ENCODE results near the gene FOLR2. TPM values are rescaled to one million over a fixed set of nuclear protein-coding genes. Genes with fewer than 3 reads are reported as not detected.

The FOLR2 gene
- polyA plus RNA-seq, 2 donors = 1.1 to 2.8 TPM

DNA sequence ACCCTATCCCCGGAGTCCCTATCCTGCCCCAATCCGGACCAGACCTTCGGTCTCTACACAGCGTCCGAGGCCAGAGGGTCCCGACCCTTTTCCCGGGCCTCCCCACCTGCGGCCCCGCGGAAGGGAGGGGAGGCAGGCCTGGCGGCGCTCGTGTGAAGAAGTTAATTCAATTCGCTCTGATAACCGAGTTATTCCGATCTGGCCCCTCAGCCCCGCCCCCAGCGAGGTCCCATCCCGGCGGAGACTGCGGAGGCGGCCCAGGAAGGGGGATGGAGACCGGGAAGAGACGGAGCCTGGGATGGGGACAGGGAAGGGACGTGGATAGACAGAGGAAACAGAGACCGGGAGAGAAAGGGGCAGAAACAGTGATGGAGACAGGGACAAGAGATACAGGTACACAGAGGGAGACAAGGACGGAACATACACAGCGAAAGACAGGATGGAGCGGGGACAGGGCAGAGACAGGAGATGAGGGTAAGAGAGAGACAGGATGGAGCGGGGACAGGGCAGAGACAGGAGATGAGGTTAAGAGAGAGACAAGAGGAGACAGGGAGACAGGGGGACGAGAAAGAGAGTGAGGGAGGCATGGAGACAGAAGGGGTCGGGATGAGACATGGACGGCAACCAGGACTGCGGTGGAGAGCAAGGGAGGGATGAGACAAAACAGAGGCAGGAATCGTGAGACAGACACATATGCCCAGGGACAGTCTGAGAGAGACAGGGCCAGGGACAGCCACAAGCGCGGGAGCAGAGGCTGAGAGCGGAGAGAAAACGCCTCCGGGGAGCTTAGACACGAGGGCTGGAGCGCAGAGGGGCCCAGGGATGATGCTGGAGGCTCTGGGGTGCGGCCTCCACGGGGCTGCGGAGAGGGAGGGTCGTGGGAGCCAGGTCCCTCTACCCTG, 28.0 kb downstream of the FOLR2 start:
- Histone ChIP-seq H3K36me3 (ENCODE audit: control insufficient read depth in 2 of 2, insufficient read depth in 2 of 2, low read length in 1 of 2) (no peaks in the 10 kb centered on the region), H3K4me3 (ENCODE audit: low read depth in 1 of 2, low read length in 2 of 2) (no peak overlapping the region), H3K4me1 (ENCODE audit: control insufficient read depth in 2 of 2, insufficient read depth in 2 of 2, low read length in 1 of 2) (peaks cover 3 to 9% of the 10 kb centered on the region in 2 donors), H3K9me3 (ENCODE audit: control insufficient read depth in 2 of 2, insufficient read depth in 1 of 2, low read depth in 1 of 2, low read length in 1 of 2) (no peaks in the 10 kb centered on the region), H3K27me3 (ENCODE audit: control insufficient read depth in 1 of 2, insufficient read depth in 2 of 2, low read length in 2 of 2) (peaks cover 0 to 17% of the 10 kb centered on the region in 2 donors), H3K27ac (ENCODE audit: low read depth in 2 of 2, low read length in 1 of 2) (no peak overlapping the region)
- WGBS, 2 donors = 9 to 17% methylated on average over 46 of the region's 46 CpGs

- H3K4me3 ChIP-seq (ENCODE audit: low read depth in 1 of 2, low read length in 2 of 2) = no peak overlapping the region
- no peaks in the 10 kb centered on the region for H3K36me3 ChIP-seq (ENCODE audit: control insufficient read depth in 2 of 2, insufficient read depth in 2 of 2, low read length in 1 of 2)
- H3K9me3 ChIP-seq (ENCODE audit: control insufficient read depth in 2 of 2, insufficient read depth in 1 of 2, low read depth in 1 of 2, low read length in 1 of 2) = no peaks in the 10 kb centered on the region
- WGBS, 2 donors = 21 to 38% methylated on average over 14 to 19 of the region's 19 CpGs
- H3K4me1 ChIP-seq (ENCODE audit: control insufficient read depth in 2 of 2, insufficient read depth in 2 of 2, low read length in 1 of 2) = peaks cover 3% of the 10 kb centered on the region in 2 donors
- H3K27me3 ChIP-seq (ENCODE audit: control insufficient read depth in 1 of 2, insufficient read depth in 2 of 2, low read length in 2 of 2) = peaks cover 0 to 17% of the 10 kb centered on the region in 2 donors
- no peak overlapping the region for H3K27ac ChIP-seq (ENCODE audit: low read depth in 2 of 2, low read length in 1 of 2)
Observed at GRCh38 chr11:72245263-72245816, 28.7 kb downstream of the FOLR2 start.

GRCh38 chr11:72247584-72247983, 31.0 kb downstream of the FOLR2 start:
- 36 to 40% methylated on average over 2 of the region's 2 CpGs for WGBS, 2 donors
- H3K36me3 ChIP-seq (ENCODE audit: control insufficient read depth in 2 of 2, insufficient read depth in 2 of 2, low read length in 1 of 2) = no peaks in the 10 kb centered on the region
- peaks cover 0 to 14% of the 10 kb centered on the region in 2 donors for H3K27me3 ChIP-seq (ENCODE audit: control insufficient read depth in 1 of 2, insufficient read depth in 2 of 2, low read length in 2 of 2)
- H3K27ac ChIP-seq (ENCODE audit: low read depth in 2 of 2, low read length in 1 of 2) = no peak overlapping the region
- no peak overlapping the region for H3K4me3 ChIP-seq (ENCODE audit: low read depth in 1 of 2, low read length in 2 of 2)
- H3K9me3 ChIP-seq (ENCODE audit: control insufficient read depth in 2 of 2, insufficient read depth in 1 of 2, low read depth in 1 of 2, low read length in 1 of 2) = no peaks in the 10 kb centered on the region
- peaks cover 0 to 2% of the 10 kb centered on the region in 2 donors for H3K4me1 ChIP-seq (ENCODE audit: control insufficient read depth in 2 of 2, insufficient read depth in 2 of 2, low read length in 1 of 2)

DNA sequence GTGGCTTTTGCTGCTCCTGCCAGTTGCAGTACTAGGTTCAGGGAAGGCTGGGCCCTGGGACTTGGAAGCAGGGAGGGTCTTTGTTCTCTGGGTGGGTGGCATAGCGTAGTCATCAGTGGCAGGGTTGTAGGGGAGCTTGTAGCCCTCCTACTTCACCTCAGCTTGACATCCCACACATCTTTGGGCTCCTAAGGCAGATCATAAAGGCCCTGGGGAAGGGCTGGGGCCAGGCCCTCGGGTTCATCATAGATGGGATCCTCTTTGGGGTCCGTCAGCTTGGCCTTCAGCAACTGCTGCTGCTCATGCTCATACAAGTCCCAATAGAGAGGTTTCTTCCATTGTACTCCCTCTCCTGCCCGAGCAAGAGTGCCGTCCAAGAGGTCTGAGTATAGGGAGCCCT, 33.4 kb downstream of the FOLR2 start:
- Histone ChIP-seq H3K27me3 (ENCODE audit: control insufficient read depth in 1 of 2, insufficient read depth in 2 of 2, low read length in 2 of 2) (no peaks in the 10 kb centered on the region), H3K36me3 (ENCODE audit: control insufficient read depth in 2 of 2, insufficient read depth in 2 of 2, low read length in 1 of 2) (no peaks in the 10 kb centered on the region)
- 85 to 87% methylated on average over 5 of the region's 5 CpGs for WGBS, 2 donors

GRCh38 chr11:72250661-72251464, 34.3 kb downstream of the FOLR2 start:
- Histone ChIP-seq H3K36me3 (ENCODE audit: control insufficient read depth in 2 of 2, insufficient read depth in 2 of 2, low read length in 1 of 2) (no peaks in the 10 kb centered on the region), H3K27ac (ENCODE audit: low read depth in 2 of 2, low read length in 1 of 2) (no peak overlapping the region), H3K9me3 (ENCODE audit: control insufficient read depth in 2 of 2, insufficient read depth in 1 of 2, low read depth in 1 of 2, low read length in 1 of 2) (no peaks in the 10 kb centered on the region), H3K4me1 (ENCODE audit: control insufficient read depth in 2 of 2, insufficient read depth in 2 of 2, low read length in 1 of 2) (no peaks in the 10 kb centered on the region), H3K4me3 (ENCODE audit: low read depth in 1 of 2, low read length in 2 of 2) (no peak overlapping the region), H3K27me3 (ENCODE audit: control insufficient read depth in 1 of 2, insufficient read depth in 2 of 2, low read length in 2 of 2) (no peaks in the 10 kb centered on the region)
- WGBS, 2 donors = 86 to 88% methylated on average over 24 of the region's 24 CpGs

More for the DNA sequence above, 33.4 kb downstream of the FOLR2 start:
- Histone ChIP-seq H3K9me3 (ENCODE audit: control insufficient read depth in 2 of 2, insufficient read depth in 1 of 2, low read depth in 1 of 2, low read length in 1 of 2) (no peaks in the 10 kb centered on the region), H3K27ac (ENCODE audit: low read depth in 2 of 2, low read length in 1 of 2) (no peak overlapping the region), H3K4me1 (ENCODE audit: control insufficient read depth in 2 of 2, insufficient read depth in 2 of 2, low read length in 1 of 2) (no peaks in the 10 kb centered on the region), H3K4me3 (ENCODE audit: low read depth in 1 of 2, low read length in 2 of 2) (no peak overlapping the region)

- Histone ChIP-seq H3K4me1 (ENCODE audit: control insufficient read depth in 2 of 2, insufficient read depth in 2 of 2, low read length in 1 of 2) (no peaks in the 10 kb centered on the region), H3K9me3 (ENCODE audit: control insufficient read depth in 2 of 2, insufficient read depth in 1 of 2, low read depth in 1 of 2, low read length in 1 of 2) (no peaks in the 10 kb centered on the region), H3K27ac (ENCODE audit: low read depth in 2 of 2, low read length in 1 of 2) (no peak overlapping the region), H3K27me3 (ENCODE audit: control insufficient read depth in 1 of 2, insufficient read depth in 2 of 2, low read length in 2 of 2) (no peaks in the 10 kb centered on the region), H3K36me3 (ENCODE audit: control insufficient read depth in 2 of 2, insufficient read depth in 2 of 2, low read length in 1 of 2) (no peaks in the 10 kb centered on the region), H3K4me3 (ENCODE audit: low read depth in 1 of 2, low read length in 2 of 2) (no peak overlapping the region)
- 73 to 81% methylated on average over 5 of the region's 5 CpGs for WGBS, 2 donors
Observed at GRCh38 chr11:72251614-72252013, 35.0 kb downstream of the FOLR2 start.

DNA sequence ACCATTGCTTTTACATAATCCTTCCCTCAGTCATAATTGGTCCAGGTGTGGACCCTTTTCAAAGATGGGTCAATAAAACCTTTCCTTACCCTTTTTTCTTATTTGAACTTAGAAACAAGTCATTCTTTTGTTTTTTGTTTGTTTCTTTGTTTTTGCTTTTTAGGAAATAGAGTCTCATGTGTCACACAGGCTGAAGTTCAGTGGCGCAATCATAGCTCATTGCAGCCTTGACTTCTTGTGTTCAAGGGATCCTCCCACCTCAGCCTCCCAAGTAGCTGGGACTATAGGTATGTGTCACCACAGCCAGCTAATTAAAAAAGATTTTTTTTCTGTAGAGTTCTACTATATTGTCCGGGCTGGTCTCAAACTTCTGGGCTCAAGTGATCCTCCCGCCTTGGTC, 36.8 kb downstream of the FOLR2 start:
- H3K4me3 ChIP-seq (ENCODE audit: low read depth in 1 of 2, low read length in 2 of 2) = no peak overlapping the region
- no peaks in the 10 kb centered on the region for H3K9me3 ChIP-seq (ENCODE audit: control insufficient read depth in 2 of 2, insufficient read depth in 1 of 2, low read depth in 1 of 2, low read length in 1 of 2)
- H3K27ac ChIP-seq (ENCODE audit: low read depth in 2 of 2, low read length in 1 of 2) = no peak overlapping the region
- H3K27me3 ChIP-seq (ENCODE audit: control insufficient read depth in 1 of 2, insufficient read depth in 2 of 2, low read length in 2 of 2) = no peaks in the 10 kb centered on the region
- no peaks in the 10 kb centered on the region for H3K36me3 ChIP-seq (ENCODE audit: control insufficient read depth in 2 of 2, insufficient read depth in 2 of 2, low read length in 1 of 2)
- 90 to 94% methylated on average over 3 of the region's 3 CpGs for WGBS, 2 donors
- no peaks in the 10 kb centered on the region for H3K4me1 ChIP-seq (ENCODE audit: control insufficient read depth in 2 of 2, insufficient read depth in 2 of 2, low read length in 1 of 2)

DNA sequence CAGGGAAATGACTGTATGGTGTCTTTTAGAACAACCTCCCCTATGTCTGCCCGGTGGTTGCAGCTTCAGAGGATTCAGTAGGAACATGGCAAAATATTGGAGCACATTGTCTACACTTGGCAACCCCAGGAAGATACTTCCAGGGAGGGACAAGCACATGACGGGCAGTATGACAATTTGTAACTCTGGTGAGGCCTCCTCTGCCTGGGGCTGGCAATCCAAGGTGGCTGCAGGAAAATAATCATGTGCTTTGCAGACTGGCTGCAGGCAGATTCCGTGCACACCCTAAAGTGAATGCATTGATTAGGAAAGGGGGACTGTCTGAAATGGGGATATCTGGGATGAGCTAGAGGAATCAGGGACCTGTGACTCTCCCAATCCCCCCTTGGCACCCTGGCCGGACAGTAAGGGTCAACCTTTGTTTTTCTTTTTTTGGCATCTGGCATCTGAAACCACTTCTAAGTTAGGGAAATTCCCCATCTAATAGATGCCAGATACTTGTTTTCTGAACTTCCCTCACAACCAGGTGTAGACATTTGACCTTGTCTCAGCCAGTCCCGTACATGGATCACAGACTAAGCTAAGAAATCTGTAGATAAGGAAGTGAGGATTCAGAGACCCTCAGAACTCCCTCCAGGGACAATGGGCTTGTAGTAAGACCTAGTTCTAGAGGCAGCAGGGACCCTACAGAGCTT, 37.9 kb downstream of the FOLR2 start:
- Histone ChIP-seq H3K4me1 (ENCODE audit: control insufficient read depth in 2 of 2, insufficient read depth in 2 of 2, low read length in 1 of 2) (no peaks in the 10 kb centered on the region), H3K4me3 (ENCODE audit: low read depth in 1 of 2, low read length in 2 of 2) (no peak overlapping the region), H3K9me3 (ENCODE audit: control insufficient read depth in 2 of 2, insufficient read depth in 1 of 2, low read depth in 1 of 2, low read length in 1 of 2) (no peaks in the 10 kb centered on the region), H3K36me3 (ENCODE audit: control insufficient read depth in 2 of 2, insufficient read depth in 2 of 2, low read length in 1 of 2) (no peaks in the 10 kb centered on the region), H3K27ac (ENCODE audit: low read depth in 2 of 2, low read length in 1 of 2) (no peak overlapping the region), H3K27me3 (ENCODE audit: control insufficient read depth in 1 of 2, insufficient read depth in 2 of 2, low read length in 2 of 2) (no peaks in the 10 kb centered on the region)
- WGBS, 2 donors = 81 to 86% methylated on average over 5 of the region's 5 CpGs

- no peaks in the 10 kb centered on the region for H3K4me1 ChIP-seq (ENCODE audit: control insufficient read depth in 2 of 2, insufficient read depth in 2 of 2, low read length in 1 of 2)
- H3K9me3 ChIP-seq (ENCODE audit: control insufficient read depth in 2 of 2, insufficient read depth in 1 of 2, low read depth in 1 of 2, low read length in 1 of 2) = no peaks in the 10 kb centered on the region
- WGBS, 2 donors = 80 to 85% methylated on average over 2 of the region's 2 CpGs
Observed at GRCh38 chr11:72257570-72257969, 41.0 kb downstream of the FOLR2 start.

More at GRCh38 chr11:72257570-72257969, 41.0 kb downstream of the FOLR2 start:
- no peaks in the 10 kb centered on the region for H3K27me3 ChIP-seq (ENCODE audit: control insufficient read depth in 1 of 2, insufficient read depth in 2 of 2, low read length in 2 of 2)
- no peaks in the 10 kb centered on the region for H3K36me3 ChIP-seq (ENCODE audit: control insufficient read depth in 2 of 2, insufficient read depth in 2 of 2, low read length in 1 of 2)
- H3K4me3 ChIP-seq (ENCODE audit: low read depth in 1 of 2, low read length in 2 of 2) = no peak overlapping the region
- no peak overlapping the region for H3K27ac ChIP-seq (ENCODE audit: low read depth in 2 of 2, low read length in 1 of 2)

Data from esophagus (tissue), 2 donors.